HG03196 (cell line): ENCODE results near the gene TSGA10IP.

Source experiments
- ATAC-seq: cut with Tn5 transposase; IDR thresholded peaks from one replicate; pipeline ENCODE4 v1.9.1; 2021; ENCODE audit not compliant: unreplicated experiment

Gene TSGA10IP

DNA sequence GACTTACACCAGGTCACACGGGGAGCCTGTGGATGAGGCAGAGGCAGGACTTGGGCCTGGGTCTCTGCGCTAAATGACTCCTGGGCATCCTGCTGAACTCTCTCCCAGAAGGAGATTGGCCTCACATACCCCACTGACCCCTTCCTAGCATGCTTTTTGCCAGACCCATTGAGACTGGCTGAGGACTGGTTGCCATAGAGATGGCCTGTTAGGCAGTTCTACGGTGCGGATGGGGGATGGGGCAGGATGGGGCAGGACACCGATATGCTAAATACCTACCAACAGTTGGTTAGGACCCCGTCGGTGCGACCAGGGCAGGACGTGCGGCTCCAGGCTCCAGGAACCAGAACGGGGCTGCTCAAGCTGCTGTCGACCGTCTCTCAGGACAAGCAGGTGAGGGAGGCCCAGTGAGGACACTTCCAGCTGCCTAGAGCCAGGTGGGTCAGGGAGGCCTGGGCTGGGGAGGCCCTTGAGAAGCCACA is at the start of gene TSGA10IP:
Gene TSGA10IP, plus strand, starts transcription at position 51 of the 482 bp plus-strand sequence. Its CDS starts 196 bp downstream, at position 247.
- no peak for ATAC-seq

DNA sequence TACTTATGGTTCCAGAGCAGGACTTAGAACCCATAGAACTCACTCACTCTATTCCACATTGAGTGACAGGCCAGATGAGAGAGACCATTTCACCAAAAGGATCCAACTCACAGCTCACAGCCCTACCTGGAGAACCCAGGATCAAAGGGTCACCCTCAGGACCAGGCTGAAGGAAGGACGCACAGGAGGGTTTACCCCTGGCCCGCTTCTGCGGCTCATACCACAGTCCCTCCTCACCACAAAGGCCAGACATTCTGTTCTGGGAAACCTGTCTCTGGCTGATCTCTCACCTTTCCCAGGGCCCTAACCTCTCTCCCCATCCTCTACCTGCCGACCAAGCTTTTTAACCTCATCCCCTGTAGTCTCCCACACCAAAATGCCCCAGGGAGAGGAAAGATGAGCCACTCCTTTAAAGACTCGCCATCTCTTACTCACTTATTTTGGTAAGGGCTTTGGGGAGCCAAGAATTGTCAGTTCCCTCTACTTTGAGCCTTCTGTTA is 49.7 kb upstream of the TSGA10IP start:
- ATAC-seq, result no peak

DNA sequence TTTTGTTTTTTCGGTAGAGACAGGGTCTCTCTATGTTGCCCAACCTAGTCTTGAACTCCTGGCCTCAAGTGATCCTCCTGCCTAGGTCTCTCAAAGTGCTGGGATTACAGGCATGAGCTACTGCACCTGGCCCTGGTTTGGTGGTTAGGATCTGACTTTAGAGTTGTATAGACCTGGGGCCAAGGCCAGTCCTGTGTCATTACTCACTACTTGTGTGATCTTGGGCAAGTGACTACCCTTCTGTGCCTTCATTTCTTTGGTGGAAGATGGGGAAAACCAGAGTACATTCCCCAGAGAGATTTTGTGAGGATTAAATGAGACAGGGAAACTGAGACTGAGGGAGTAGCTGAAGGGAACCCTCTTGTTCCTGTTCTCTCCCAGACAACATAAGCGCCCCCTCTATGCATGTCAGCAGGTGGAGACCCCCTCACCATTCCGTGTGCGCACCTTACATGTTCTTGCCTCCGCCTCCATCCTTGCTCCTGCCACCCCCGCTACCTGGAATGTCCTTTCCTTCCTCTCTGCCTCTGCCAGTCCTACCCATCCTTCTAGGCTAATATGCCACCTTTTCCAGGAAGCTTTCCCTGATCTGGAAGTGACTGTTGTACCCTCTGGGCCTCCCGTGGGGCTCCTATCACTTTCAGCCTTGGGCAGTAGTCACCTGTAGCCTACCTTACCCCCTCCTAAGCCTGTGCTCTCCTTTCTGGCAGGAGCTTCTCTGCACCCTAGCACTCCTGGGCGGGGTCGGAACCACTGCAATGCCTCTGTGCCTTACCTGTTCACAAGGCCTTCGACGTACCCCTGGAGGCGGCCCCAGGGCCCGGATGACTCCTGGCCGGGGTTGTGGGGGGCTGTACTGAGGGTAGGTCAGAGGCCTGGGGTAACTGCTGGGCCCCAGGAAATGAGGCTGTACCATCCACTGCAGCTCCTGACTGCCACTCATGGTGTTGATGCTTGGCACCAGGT is 49.0 kb upstream of the TSGA10IP start:
- no peak for ATAC-seq

DNA sequence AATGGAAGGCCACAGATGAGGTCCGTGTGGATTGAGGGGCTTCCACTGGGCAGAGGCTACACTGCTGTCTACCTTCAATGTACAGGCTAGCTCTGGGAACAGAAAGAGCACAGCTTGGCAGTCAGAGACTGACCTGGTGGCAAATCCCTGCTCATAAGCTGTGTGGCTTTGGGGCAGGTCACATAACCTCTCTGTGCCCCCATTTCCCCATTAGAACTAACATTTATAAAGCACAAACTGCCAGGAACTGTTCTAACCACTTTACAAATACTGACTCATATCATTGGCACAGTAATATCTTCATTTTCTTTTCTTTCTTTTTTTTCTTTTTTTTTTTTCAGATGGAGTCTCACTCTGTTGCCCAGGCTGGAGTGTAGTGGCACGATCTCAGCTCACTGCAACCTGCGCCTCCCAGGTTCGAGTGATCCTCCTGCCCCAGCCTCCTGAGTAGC is 48.2 kb upstream of the TSGA10IP start:
- no peak for ATAC-seq

DNA sequence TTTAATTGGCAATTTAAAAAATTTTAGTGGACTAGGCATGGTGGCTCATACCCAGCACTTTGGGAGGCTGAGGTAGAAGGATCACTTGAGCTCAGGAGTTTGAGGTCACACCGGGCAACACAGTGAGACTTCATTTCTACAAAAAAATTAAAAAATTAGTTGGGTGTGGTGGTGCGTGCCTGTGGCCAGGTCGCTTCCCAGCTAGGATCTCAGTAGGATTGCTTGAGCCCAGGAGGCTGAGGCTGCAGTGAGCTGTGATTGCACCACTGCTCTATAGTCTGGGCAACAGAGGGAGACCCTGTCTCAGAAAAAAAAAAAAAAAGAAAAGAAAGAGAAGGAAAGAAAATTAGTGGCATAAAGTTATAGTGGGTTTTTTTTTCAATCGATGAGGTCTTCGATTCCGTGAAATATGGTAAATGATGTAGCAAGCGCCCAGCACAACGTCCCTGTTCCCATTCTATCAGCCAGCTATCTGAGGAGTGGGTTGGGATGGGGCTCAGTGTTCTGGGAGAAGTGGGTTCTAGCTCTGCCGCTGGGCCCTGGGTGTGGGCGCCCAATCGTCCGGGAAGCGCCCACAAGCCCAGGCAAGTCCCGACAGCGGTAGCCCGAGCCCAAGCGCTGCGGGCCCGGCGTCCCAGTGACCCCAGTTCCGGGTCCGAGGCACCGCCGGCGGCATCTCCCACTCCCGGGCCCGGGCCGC is 46.5 kb upstream of the TSGA10IP start:
- no peak for ATAC-seq

DNA sequence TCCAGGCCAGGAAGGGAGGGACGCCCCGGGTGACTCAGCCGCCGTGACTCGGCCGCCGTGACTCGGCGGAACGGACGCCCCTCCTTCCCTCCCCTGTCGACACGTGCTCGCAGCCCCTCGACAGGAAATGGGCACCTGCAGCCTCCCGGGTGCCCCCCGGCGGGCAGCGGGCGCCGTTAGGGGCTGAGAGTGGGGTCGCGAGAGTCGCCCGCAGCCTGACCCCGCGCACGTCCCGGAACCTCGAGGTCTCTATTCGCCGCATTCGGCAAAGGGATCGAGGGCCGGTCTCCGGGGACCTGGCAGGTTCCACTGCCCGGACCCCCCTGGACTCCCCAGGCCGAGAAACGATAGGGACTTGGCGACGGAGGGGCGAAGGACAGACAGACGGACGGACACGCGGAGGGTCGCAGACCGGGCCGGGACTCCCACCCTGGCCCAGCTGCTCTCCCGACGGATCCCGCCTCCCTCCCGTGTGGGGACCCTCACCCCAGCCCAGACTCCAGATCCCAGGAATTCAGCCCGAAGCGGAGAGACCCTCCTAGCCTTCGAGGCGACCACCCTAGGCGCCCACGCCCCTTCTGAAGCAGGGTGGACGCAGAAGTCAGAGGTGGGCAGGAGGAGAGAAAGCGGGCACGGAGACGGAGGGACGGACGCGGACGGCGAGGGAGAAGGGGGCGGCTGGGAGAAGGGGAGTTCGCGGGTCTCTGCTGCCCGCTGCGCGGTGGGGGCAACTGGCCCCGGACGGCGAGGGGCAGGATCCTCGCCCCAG is 45.7 kb upstream of the TSGA10IP start:
- no peak for ATAC-seq

DNA sequence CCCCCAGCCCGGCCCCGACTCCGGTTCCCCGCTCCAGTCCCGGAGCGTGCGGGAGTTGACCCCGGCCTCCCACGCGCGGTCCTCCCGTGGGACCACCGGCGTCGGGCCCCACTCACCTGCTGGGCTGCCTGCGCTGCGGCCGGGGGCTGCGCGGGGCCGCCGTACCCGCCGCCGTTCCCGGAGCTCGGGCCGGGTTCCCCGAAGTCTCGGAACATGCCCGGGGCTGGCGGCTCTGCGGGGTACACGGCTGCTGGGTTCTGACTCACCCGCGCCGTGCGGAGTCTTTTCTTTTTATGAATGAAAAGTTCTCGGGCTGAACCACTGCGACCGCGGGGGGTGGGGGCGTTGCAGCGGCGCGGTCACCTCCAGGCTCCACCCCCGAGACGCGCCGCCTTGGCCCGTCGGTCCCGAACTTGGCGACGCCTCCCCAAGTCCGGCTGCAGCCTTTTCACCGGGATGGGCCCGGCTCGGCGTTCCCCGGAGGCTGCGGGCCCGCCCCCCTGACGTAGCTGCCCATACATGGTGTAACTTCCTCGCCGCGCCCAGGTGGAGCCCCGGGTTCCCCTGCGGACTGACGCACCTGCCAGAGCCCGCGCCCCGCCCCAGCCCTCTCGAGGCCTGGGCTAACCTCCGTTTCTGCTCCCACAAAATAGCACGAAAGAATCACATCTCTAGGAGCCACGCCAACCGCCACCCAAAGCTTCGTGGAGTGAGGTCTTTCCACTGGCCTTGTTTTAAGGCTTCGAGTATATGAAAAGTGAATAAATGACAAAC is 45.0 kb upstream of the TSGA10IP start, which contains the start of gene FOSL1:
Gene FOSL1, minus strand, starts transcription at position 264 of the 774 bp plus-strand sequence. Its CDS starts 49 bp downstream, at position 215.
- peak; percentile 71 for ATAC-seq

DNA sequence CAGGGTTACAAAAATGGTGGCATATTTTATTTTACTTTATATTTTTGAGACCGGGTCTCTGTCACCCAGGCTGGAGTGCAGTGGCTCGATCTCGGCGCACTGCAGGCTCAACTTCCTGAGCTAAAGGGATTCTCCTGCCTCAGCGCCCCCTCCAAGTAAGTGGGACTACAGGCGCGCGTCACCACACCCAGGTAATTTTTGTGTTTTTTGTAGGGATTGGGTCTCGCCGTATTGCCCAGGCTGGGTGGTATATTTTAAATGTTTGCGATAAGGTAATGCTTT is 44.4 kb upstream of the TSGA10IP start:
- ATAC-seq, result no peak

DNA sequence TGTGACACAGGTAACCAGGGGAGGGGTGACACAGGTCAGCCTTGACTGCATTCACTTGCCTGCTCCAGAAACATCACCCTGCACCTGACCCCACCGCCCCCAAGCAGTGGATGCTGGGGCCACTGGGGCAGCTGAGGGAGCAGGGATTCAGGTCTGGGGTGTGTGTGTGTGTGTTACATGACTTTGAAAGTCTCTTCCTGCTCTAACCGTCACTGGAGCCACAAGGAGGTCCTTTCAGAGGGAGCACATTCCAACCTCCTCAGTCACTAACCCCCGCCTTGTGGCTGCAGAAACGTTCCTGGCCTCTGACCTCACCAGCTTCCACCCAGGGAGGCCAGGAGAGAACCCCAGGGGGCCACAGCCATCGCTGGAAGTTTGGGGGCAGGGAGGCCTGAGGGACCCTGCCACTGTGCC is 42.2 kb upstream of the TSGA10IP start:
- ATAC-seq, result no peak

DNA sequence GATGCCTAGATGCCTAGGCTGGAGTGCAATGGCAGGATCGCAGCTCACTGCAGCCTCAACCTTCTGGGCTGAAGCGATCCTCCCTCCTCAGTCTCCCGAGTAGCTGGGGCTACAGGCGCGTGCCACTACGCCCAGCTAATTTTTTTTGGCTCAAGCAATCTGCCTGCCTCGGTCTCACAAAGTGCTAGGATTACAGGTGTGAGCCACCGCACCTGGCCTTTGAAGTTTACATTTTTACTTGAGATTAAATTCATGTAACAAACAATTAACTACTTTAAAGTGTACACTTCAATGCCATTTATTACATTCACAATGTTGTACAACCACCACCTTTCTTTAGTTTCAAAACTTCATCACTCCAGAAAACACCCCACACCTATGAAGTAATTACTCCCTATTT is 41.6 kb upstream of the TSGA10IP start:
- no peak for ATAC-seq

DNA sequence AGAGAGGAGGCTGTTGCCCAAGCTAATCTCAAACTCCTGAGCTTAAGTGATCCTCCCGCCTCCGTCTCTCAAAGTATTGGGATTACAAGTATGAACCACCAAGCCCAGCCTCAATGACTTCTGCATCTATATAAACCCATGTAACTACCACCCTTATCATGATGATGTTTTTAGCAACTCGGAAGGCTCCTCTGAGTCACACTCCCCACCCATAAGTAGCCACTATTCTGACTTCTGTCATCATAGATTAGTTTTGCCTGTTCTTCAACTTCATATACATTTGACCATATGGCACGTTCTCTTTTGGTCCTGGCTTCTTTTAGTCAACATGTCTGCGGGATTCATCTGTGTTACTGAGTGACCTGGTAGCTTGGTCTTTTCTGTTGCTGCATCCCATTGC is 38.7 kb upstream of the TSGA10IP start:
- ATAC-seq, result no peak

DNA sequence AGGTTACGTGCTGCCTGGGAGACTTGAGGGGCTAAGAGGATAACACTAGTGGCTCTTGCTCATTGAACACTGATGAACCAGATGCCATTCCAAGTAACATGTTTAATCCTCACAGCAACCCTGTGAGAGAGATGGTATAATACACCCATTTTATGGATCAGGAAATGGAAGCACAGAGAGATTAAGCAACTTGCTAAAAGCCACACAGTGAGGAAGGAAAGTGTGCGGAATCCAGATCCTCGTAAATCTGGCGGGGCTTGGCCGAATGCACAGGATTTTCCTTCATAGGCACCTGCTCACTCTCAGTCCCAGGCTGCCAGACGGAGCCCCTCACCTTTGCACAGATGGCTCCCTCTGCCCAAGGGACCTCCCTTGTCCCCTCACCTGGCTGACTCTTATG is 37.4 kb upstream of the TSGA10IP start:
- no peak for ATAC-seq

DNA sequence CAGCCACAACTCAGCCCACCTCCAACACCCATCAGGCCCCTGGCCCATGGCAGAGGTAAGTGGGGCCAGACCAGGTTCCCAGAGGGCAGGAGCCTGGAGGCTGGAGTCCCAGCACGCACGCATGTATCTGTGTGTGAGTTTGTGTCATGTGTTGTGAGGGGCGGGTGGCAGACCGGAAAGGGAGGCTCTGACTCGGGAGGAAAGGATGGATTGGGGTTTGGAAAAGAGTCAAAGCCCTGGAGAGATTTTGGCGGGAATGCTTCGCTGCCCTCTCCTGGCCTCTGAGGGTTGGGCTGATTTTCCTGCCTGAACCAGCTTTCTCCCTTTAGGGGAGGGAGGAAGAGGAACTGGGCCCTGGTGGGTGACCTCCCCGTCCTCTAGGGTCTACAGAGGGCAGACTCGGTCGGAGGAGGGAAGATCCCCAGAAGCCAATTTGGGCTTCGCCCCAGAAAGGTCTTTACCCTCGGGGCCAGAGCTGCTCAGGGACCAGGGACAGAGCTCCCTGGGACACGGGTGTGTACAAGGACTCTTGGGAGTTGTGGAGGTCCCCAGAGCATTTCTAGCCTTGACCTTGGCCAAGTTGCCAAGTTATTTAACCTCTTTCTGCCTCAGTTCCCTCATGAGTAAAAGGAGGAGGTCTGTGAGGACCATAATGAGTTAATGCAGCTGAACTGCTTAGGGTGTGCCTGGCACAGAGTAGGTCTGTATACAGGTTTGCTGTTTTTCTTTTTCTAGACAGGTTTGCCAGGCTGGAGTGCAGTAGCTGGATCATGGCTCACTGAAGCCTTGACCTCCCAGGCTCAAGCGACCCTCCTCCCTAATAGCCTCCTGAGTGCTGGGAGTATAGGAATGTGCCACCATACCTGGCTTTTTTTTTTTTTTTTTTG is 33.4 kb upstream of the TSGA10IP start:
- ATAC-seq, result no peak

DNA sequence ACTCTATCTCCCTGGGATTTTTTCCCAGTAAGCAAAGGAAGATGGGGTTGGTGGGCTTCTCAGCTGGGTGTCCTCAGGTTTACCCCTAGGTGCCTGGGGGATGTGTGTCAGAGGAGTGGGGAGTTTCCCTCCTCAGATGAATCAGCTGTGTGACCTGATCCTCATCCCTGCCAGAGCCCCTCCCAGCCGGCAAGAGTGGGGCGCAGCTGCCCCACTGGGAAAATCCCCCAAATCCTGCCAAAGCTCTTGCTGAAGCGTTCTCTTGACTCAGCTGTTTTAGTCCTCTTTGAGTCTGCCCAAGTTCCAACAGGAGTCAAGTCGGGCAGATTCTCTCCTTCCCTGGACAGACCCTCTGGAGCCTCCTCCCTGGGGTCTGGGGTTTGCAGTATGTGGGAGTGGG is 32.4 kb upstream of the TSGA10IP start:
- ATAC-seq, result no peak

DNA sequence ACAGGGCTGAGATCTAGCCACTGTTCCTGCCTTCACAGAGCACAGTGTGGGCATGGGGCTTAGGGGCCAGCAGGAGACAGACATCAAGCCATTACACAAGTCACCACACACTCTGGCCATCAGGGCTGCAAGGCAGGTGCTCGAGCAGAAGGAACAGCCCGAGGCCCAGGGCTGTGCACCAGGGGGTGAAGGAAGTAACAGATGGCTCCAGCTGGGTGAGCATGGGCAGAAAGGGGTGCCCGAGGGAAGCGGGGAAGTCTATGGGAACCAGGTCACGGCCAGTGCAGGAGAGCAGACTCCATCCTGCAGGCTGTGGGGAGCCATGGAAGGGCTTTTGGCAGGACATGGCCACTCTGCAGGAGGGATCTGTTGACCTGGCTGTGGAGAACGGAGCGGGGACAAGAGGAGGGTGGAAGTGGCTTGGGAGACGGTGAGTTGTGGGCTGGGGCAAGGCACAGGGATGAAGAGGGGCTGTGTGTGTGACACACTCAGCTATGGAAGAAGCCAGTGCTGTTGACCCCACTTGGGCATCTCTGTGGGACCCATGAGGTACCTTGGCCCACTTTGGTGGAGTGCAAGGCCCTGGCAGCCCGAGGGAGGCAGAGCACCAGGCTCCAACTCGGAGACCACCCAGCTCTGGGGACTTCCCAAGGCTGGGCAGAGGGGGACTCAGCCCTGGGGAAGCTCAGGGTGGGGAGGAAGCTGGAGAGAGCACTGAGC is 30.0 kb upstream of the TSGA10IP start:
- ATAC-seq, result no peak

DNA sequence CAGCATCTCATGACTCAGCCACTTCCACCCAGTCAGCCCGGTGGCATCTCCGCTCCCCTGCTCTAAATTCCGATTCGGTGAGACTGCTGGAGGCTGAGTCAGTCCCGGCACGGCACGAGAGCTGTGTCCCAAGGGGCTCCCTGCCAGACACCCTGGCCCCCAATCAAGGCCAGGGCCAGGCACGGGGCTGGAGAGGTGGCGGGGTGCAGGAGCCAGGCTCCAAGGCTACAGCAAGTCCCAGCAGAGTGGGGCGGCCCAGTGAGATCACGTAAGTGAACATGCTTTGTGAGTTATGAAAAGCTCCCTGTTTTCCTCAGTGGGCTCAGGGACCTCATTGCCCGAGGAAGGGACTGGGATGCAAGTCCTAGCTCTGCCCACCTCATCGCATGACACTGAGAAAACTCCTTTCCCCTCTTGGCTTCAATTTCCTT is 29.4 kb upstream of the TSGA10IP start:
- ATAC-seq, result no peak

DNA sequence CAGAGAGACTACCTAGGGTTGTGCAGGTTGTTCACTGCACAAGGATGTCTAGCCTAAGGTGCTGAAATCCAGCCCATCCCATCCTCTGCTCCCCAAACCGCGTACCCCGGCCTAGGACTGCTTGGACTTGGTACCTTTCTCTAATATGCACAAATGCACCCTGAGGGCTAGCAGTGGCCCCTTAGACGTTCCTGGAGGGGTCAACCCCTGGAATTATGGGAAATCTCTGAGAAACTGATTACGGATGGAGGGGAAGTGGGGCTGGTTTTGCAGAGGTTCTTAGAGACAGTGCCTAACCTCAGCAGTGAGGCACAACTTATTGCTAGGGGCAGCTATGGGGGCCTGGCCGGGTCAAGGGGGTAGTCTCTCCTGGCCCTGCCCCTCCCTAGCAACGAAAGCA is 28.9 kb upstream of the TSGA10IP start:
- ATAC-seq, result no peak

DNA sequence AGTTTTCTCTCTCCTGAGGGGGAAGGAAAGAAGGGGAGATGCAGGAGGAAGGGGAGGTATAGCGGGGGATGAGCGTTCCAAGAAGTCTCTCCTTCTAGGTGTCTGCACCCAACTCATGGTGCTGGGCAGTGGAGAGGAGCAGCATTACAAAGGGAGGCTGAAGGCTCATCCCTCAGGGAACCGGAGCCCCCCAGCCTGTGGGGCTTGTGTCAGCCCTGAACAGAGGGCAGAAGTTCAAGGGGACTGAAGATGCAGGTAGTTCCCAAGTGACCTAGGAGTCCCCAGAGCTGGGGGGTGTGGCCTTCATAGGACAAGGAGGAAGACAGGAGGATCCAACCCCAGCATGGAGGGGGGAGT is 28.2 kb upstream of the TSGA10IP start:
- no peak for ATAC-seq
